Epithelial cell of esophagus (primary cell): Measurements from ENCODE around the gene DAAM2.

ENCODE experiments used
- DNase-seq: peaks from one replicate; pipeline ENCODE4 v3.0.0; 2010; ENCODE audit warnings: low read depth
- H3K4me3 ChIP-seq: 2 replicates; pipeline ENCODE4 v1.5.1; 2011; ENCODE audit warnings: mild to moderate bottlenecking, low read length, control low read depth
- TF ChIP-seq, protein P1 (sequence below): IDR thresholded peaks from 2 replicates; pipeline ENCODE4 v1.5.1; 2011; ENCODE audit warnings: low read depth, mild to moderate bottlenecking, low read length, control low read depth, inconsistent platforms; ENCODE audit not compliant: insufficient read depth; ENCODE audit errors: missing control alignments

DAAM2 gene

DNA sequence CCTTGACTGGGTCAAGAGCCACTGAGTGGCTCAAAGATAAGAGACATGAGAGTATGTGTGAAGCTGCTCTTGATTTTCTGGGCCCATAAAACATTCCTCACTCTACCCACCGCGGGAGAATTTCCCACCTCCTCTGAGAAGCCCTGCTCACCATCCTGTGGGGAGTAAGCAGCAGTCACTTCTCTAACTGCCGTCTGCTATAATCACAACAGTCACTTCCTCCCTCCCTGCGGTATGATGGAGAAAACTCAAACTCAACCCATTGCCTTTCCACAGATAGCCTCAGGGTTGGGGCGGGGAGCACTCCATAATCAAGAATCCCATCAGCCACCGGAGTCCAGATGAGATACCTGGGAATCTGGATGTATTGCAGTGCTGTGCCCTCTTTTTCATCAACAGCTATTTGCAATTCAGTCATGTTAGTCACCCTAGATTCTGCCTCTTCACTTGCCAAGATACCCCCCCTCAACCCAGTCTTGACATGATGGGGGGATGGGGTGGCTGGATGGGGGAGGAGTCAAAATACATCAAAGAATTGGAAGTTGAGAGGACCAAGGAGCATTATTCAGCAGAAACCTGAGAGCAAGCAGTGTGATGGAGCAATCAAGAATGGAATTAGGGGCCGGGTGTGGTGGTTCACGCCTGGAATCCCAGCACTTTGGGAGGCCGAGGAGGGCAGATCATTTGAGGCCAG lies 137.0 kb downstream of the DAAM2 start:
- no peak for DNase-seq
- TF ChIP-seq, protein P1, sequence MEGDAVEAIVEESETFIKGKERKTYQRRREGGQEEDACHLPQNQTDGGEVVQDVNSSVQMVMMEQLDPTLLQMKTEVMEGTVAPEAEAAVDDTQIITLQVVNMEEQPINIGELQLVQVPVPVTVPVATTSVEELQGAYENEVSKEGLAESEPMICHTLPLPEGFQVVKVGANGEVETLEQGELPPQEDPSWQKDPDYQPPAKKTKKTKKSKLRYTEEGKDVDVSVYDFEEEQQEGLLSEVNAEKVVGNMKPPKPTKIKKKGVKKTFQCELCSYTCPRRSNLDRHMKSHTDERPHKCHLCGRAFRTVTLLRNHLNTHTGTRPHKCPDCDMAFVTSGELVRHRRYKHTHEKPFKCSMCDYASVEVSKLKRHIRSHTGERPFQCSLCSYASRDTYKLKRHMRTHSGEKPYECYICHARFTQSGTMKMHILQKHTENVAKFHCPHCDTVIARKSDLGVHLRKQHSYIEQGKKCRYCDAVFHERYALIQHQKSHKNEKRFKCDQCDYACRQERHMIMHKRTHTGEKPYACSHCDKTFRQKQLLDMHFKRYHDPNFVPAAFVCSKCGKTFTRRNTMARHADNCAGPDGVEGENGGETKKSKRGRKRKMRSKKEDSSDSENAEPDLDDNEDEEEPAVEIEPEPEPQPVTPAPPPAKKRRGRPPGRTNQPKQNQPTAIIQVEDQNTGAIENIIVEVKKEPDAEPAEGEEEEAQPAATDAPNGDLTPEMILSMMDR: no peak
- H3K4me3 ChIP-seq: no peak overlapping the region

DNA sequence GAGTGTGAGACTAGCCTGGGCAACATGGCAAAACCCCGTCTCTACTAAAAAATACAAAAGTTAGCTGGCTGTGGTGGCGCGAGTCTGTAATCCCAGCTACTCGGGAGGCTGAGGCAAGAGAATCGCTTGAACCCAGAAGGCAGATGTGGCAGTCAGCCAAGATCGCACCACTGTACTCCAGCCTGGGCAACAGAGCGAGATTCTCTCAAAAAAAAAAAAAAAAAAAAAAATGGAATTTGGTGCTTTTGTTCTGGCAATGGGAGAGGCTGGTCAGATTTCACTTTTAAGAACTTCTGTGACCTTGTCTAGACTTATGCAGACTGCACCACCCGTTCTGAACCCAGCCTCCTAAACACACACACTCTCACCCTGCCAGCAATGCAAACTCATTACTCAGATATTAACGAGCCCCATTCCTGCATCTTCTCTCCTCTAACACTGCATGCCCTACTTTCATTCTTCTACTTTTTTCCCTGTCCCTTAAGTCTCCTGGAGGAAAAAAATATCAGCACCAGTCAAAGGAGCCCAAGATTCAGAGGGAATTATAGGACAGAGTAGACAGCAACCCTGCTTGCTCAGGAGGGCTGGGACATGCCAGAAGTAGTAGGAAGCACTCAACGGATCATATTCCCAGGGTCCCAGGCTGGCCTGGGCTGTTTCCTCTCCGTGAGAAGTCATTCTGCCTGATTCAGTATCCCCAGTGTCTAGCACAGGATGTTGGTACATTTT lies 137.7 kb downstream of the DAAM2 start:
- DNase-seq: no peak
- no peak overlapping the region for H3K4me3 ChIP-seq
- TF ChIP-seq, protein P1: no peak

DNA sequence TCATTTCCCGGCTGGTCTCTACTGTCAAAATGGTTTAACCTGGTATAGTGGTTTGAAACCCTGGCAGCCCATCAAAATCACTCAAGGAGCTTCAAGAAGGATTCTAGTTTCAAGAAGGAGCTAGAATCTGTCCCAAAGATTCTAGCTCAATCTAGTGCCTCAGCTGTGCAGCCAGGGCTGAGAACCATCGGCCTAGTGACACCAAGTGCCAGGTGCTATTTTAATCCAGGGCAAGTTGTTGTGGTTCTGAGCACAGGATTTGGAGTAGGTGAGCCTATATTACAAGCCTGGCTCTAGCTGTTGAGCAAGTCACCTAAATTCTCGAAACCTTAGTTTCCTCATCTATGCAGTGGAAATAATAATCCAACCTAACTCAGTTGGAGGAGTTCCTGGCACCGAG lies 138.4 kb downstream of the DAAM2 start:
- TF ChIP-seq, protein P1: no peak
- H3K4me3 ChIP-seq: no peak overlapping the region
- no peak for DNase-seq

DNA sequence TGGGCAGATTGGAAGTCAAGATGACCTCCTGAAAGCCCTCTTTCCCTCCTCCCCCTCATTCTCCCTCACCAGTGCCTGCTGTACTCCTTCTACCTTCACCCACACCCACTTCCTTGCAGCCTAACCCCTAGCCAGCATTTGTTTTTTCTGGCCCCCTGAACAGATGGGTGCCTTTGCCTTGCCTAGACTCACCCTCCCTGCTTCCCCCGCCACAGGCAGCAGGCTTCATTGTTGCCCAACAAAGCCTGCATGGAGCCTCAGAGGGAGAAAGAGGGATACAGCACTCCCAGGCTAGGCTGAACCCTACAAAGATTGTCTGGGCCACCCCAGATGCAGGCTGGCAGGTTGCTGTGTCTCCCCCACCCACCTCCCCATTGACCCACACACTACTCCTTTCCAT lies 139.4 kb downstream of the DAAM2 start:
- DNase-seq: no peak
- no peak overlapping the region for H3K4me3 ChIP-seq
- TF ChIP-seq, protein P1: no peak

DNA sequence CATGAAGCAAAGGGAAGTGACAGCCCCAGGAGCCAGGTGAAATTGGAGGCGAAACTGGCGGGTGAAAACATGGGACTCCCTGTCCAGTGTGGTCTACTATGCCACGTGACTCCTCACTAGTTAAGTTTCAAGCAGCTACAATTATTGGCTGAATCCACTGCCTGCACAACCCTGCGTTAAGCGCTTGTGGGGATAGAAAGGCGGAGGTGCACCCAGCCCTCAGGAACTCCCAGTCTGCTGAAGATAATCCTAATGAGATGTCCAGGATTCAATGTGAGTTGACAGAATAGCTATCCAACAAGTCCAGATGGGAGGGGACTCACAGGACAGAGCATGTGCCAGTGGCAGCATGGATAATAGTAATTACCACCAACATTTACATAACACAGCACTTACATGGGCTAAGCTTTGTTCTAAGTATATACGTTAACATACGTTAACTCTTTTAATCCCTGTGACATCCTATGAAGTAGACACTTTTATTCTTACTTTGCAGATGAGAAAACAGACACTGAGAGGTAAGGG lies 140.3 kb downstream of the DAAM2 start:
- H3K4me3 ChIP-seq: no peak overlapping the region
- TF ChIP-seq, protein P1: no peak
- no peak for DNase-seq

DNA sequence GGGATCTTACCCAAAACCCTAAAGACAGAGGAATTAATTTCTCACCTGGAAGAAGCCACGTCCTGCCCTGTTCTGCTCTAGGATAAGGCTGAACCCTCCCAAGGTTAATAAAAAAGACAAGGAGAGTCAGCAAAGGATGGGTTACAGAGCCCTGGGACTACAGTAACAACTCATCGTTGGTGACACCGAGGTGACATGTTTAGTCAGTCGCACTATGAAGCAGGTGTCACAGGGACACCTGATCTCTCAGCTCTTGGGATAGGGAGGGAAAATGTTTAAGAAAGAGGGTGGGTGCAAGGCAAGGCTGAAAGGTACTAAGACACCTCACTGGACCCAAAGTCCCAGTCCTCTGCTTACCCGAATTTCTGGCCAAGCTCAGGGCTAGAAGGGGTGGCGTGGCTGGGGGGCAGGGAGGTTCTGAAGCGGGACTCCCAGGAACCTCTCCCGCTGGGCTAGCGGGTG lies 141.5 kb downstream of the DAAM2 start:
- H3K4me3 ChIP-seq: peak overlapping the region; percentile 37
- TF ChIP-seq, protein P1: no peak
- no peak for DNase-seq
